VCaP (cell line): ENCODE data around the gene DOP1B.

Experiments used
- H3K27ac ChIP-seq: fragments of 450-650 bp; 2 replicates; pipeline ENCODE4 v1.5.1; 2017
- TF ChIP-seq, protein P1 (sequence below): fragments of 450-650 bp; conservative IDR thresholded peaks from 2 replicates; pipeline ENCODE4 v1.5.1; 2017; ENCODE audit warnings: mild to moderate bottlenecking, moderate library complexity

The DOP1B gene

DNA sequence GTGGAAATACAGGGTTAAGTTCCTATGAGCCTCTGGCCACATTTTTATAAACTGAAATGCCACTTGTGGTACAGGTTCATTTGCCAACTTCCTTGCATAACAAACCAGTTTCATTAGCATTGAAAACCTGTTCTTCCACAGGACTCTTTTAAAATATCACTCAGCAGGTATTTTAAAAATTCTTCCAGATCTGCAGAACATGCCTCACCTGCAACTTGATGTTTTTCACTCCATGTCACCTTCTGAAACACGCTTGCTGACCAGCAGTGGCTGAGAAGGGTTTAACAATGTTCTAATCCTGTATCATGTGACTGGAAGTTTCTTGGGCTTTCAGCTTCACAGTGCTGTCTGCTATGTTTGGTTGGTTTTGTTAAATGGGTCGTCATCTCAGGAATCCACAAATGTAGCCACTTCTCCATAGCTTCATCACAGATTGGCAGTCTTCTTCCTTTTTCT, 39.3 kb upstream of the DOP1B start:
- TF ChIP-seq, protein P1, sequence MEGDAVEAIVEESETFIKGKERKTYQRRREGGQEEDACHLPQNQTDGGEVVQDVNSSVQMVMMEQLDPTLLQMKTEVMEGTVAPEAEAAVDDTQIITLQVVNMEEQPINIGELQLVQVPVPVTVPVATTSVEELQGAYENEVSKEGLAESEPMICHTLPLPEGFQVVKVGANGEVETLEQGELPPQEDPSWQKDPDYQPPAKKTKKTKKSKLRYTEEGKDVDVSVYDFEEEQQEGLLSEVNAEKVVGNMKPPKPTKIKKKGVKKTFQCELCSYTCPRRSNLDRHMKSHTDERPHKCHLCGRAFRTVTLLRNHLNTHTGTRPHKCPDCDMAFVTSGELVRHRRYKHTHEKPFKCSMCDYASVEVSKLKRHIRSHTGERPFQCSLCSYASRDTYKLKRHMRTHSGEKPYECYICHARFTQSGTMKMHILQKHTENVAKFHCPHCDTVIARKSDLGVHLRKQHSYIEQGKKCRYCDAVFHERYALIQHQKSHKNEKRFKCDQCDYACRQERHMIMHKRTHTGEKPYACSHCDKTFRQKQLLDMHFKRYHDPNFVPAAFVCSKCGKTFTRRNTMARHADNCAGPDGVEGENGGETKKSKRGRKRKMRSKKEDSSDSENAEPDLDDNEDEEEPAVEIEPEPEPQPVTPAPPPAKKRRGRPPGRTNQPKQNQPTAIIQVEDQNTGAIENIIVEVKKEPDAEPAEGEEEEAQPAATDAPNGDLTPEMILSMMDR: no peak
- no peak overlapping the region; the same call in 1 of the 2 replicates for H3K27ac ChIP-seq

DNA sequence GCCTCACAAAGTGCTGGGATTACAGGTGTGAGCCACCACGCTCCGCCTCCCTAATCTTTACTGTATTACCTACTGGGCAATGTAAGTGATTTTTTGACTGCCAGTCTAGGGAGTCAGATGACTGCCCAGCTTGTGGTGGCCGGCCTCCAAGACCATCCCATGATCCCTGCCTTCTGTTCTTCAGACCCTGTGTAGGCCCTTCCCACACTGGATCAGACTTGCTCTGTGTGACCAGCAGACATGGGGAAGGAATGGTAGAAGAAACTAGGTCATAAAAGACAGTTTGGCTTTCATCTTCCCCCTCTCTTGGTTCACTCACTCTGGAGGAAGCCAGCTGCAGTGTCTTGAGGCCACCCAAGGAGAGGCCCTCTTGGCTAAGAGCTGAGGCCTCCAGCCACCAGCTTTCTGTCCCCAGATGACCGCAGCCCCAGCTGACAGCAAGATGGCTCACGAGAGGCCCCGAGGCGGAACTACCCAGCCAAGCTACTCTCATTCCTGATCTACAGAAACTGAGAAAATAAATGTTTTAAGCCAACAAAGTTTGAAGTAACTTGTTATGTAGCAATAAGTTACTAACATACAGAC, 36.2 kb upstream of the DOP1B start:
- no peak overlapping the region for H3K27ac ChIP-seq
- TF ChIP-seq, protein P1: no peak

DNA sequence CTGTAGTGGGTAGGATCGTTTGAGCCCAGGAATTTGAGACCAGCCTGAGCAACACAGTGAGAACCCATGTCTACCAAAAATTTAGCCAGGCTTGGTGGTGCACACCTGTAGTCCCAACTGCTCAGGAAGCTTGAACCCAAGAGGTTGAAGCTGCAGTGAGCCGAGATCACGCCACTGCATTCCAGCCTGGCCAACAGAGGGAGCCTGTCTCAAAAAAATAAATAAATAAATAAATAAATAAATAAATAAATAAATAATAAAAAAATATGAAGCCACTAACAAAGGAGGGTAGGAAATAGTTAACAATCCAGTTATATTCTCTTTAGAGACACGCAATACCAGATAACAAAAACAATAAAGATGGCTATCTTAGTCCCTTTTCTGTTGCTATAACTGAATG, 33.6 kb upstream of the DOP1B start:
- H3K27ac ChIP-seq: no peak overlapping the region
- TF ChIP-seq, protein P1: peak; percentile 78

DNA sequence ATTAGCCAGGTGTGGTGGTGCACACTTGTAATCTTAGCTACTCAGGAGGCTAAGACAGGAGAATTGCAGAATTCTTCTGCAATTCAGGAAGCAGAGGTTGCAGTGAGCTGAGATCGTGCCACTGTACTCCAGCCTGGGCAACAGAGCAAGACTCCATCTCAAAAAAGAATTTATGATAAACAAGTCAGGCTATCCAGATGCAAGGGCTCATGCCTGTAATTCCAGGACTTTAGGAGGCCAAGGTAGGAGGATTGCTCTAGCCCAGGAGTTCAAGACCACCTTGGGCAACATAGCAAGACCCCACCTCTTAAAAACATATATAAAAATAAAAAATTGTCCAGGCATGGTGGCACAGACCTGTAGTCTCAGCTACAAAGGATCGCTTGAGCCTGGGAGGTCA, 32.2 kb upstream of the DOP1B start:
- TF ChIP-seq, protein P1: no peak
- H3K27ac ChIP-seq: no peak overlapping the region

DNA sequence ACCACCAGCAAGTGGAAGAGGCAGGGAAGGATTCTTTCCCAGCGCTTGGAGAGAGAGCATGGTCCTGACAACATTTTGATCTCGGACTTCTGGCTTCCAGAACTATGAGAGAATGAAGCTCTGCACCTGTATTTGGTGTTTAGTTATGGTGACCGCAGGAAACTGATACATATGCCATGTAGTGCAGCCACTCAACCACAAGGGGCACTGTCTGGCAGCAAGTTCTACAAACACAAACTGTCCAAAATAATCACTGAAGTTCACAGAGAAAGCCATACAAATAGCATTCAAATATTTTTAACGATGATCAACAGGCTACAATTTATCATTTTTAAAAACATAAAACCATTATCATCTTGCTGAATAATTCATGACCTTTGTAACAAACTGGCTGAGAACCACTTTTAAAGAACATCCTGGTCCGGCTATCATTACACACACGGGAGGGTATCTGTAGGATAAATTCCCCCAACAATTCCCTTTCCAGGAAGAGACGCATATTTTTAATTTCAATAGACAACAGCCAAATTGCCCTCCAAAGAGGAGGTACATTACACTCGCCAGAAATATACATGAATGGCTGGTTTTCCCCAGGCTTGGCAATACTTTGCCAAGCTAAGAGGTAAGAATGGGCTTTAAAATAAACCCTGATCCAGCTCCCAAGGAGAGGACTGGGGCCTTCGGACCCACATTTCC, 31.0 kb upstream of the DOP1B start:
- peak overlapping the region; percentile 86 for H3K27ac ChIP-seq
- TF ChIP-seq, protein P1: peak; percentile 98

DNA sequence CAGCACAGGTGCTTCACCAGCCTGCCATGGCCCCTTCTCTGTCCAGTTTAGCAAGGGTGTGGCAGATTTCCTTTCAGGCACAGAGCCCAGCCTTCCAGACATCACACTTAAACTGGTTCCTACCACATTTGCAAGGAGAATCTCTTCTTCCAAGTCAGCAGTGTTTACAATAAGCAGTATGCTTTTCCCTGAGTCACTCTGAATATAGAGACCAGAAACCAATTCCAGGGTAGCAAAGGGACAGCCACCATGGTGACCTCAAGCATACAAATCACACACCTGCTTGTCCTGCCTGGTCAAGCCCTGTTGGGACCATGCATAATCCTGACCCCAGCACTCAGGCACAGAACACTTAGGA, 30.4 kb upstream of the DOP1B start:
- H3K27ac ChIP-seq: peak overlapping the region; percentile 86
- TF ChIP-seq, protein P1: no peak

DNA sequence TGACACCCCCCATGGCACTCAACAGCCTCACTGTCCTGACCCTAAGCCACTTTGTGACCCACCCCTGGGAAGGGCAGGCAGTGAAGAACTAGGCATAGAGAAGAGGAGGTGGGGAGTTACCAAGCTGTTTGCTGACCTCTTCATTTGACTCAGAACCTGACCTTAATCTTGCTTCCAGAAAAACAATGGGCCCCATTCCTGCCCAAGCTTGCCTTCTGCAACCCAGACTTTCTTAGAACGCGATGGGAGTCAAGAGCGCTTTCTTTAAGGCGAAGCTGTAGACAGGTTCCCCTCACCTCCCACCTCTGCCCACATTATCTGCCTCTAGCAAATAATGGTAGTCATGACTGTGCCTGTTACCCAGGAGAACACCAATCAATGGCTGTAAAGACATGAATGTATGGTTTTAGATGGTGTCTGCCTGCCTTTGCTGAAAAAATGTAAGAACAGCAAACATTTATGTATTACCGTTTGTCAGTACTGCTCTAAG, 30.0 kb upstream of the DOP1B start:
- H3K27ac ChIP-seq: peak overlapping the region; percentile 86
- TF ChIP-seq, protein P1: no peak
